IMR-90 (cell line): ENCODE results near the gene MAGEB1.

ENCODE experiments used
- CTCF ChIP-seq: conservative IDR thresholded peaks from 2 replicates; pipeline ENCODE4 v1.5.1; 2012; ENCODE audit warnings: mild to moderate bottlenecking, low read depth, low read length, improper control_type of control experiment
- SMC3 ChIP-seq: fragments of 150-350 bp; IDR thresholded peaks from 2 replicates; pipeline ENCODE4 v1.6.1; 2016; ENCODE audit warnings: low read depth, mild to moderate bottlenecking, antibody characterized with exemption, low read length, moderate library complexity
- TF ChIP-seq, protein P1 (sequence below): fragments of 150-350 bp; IDR thresholded peaks from 2 replicates; pipeline ENCODE4 v1.6.1; 2017; ENCODE audit warnings: mild to moderate bottlenecking, antibody characterized with exemption, low read length, low read depth

GRCh38 chrX:30241724-30242415 lies 5.1 kb upstream of the MAGEB1 start, which contains the start of gene MAGEB4:
- TF ChIP-seq CTCF: no peak
- TF ChIP-seq, protein P1, sequence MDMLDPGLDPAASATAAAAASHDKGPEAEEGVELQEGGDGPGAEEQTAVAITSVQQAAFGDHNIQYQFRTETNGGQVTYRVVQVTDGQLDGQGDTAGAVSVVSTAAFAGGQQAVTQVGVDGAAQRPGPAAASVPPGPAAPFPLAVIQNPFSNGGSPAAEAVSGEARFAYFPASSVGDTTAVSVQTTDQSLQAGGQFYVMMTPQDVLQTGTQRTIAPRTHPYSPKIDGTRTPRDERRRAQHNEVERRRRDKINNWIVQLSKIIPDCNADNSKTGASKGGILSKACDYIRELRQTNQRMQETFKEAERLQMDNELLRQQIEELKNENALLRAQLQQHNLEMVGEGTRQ: no peak
- TF ChIP-seq SMC3: no peak
